ENCODE data around the gene EGFR. TPM values are rescaled to one million over a fixed set of nuclear protein-coding genes. Genes with fewer than 3 reads are reported as not detected.

The EGFR gene
- polyA plus RNA-seq, 1 experiment: 62.6 TPM

- no peak for TF ChIP-seq CTCF (IDR thresholded peaks at IDR 0.05; ENCODE audit: low read depth, low read length)
- ChIA-PET POLR2A (interaction anchor here (1.2 kb wide), 1 partner anchor 10 kb away, joined by 4 read pairs; no protein-coding TSS in a partner anchor), CTCF (interaction anchor here (0.9 to 3.8 kb wide), 4 partner anchors 110 to 369 kb away, joined by 3 to 14 read pairs (median 8); no protein-coding TSS in a partner anchor)
- DNase-seq (ENCODE audit: low read depth, low spot score): no peak
- Histone ChIP-seq H3K9me3 (ENCODE audit: control insufficient read depth, insufficient read depth, low read length) (peaks cover 2% of the 10 kb centered on the region), H3K27me3 (ENCODE audit: control insufficient read depth, insufficient read depth, low read length) (no peaks in the 10 kb centered on the region), H3K4me3 (ENCODE audit: low read depth, low read length) (no peak overlapping the region), H3K27ac (ENCODE audit: low read depth, low read length) (no peak overlapping the region)
These were observed 124.2 kb downstream of the EGFR start for GRCh38 chr7:55142919-55143600.

GRCh38 chr7:55144333-55145317, 125.8 kb downstream of the EGFR start:
- ChIA-PET POLR2A (interaction anchor here (1.3 kb wide), 1 partner anchor 12 kb away, joined by 3 read pairs; no protein-coding TSS in a partner anchor), CTCF (interaction anchor here (1.1 to 2.1 kb wide), 4 partner anchors 9 to 371 kb away, joined by 3 to 10 read pairs (median 4); no protein-coding TSS in a partner anchor)
- TF ChIP-seq CTCF (IDR thresholded peaks at IDR 0.05; ENCODE audit: low read depth, low read length): peak; percentile 26; the same call in 1 of the 2 replicates
- Histone ChIP-seq H3K27me3 (ENCODE audit: control insufficient read depth, insufficient read depth, low read length) (no peaks in the 10 kb centered on the region), H3K27ac (ENCODE audit: low read depth, low read length) (peak overlapping the region; percentile 31), H3K4me3 (ENCODE audit: low read depth, low read length) (no peak overlapping the region), H3K9me3 (ENCODE audit: control insufficient read depth, insufficient read depth, low read length) (peaks cover 2% of the 10 kb centered on the region; the same call in 1 of the 2 replicates)
- no peak for DNase-seq (ENCODE audit: low read depth, low spot score)

DNA sequence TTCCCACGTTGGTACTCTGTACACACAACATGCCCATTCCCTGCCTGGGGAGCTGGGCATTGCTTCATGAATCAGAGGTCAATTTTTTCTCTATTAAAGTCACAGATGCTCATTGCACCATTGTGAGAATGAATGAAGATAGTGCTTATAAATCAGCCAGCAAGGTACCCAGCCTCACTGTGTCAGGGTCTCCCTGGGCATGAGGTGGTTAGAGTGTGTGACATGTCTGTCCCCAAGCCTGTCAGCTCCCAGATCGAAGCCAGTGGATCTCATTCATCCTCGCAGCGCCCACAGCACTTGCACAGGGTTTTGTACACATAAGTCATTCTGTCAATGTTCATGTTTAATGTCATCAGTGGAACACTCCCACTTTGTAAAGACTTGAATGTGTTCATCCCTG, 126.8 kb downstream of the EGFR start:
- no peak overlapping the region for H3K27ac ChIP-seq (ENCODE audit: low read depth, low read length)
- ChIA-PET CTCF (interaction anchor here (1.5 to 2.1 kb wide), 2 partner anchors 110 to 372 kb away, joined by 4 to 10 read pairs; no protein-coding TSS in a partner anchor), POLR2A (interaction anchor here (1.3 kb wide), 1 partner anchor 13 kb away, joined by 3 read pairs; no protein-coding TSS in a partner anchor)

GRCh38 chr7:55147101-55147500, 128.3 kb downstream of the EGFR start:
- Histone ChIP-seq H3K27me3 (ENCODE audit: control insufficient read depth, insufficient read depth, low read length) (no peaks in the 10 kb centered on the region), H3K4me3 (ENCODE audit: low read depth, low read length) (no peak overlapping the region), H3K9me3 (ENCODE audit: control insufficient read depth, insufficient read depth, low read length) (peaks cover 2% of the 10 kb centered on the region; the same call in 1 of the 2 replicates), H3K27ac (ENCODE audit: low read depth, low read length) (no peak overlapping the region)
- POLR2A ChIA-PET: no interaction called here
- DNase-seq (ENCODE audit: low read depth, low spot score): no peak
- TF ChIP-seq CTCF (IDR thresholded peaks at IDR 0.05; ENCODE audit: low read depth, low read length): no peak
- CTCF ChIA-PET: interaction anchor here (0.9 kb wide), 1 partner anchor 372 kb away, joined by 3 read pairs; no protein-coding TSS in a partner anchor

More for the DNA sequence above, 126.8 kb downstream of the EGFR start:
- no peak for DNase-seq (ENCODE audit: low read depth, low spot score)
- Histone ChIP-seq H3K4me3 (ENCODE audit: low read depth, low read length) (no peak overlapping the region), H3K27me3 (ENCODE audit: control insufficient read depth, insufficient read depth, low read length) (no peaks in the 10 kb centered on the region), H3K9me3 (ENCODE audit: control insufficient read depth, insufficient read depth, low read length) (peaks cover 2% of the 10 kb centered on the region; the same call in 1 of the 2 replicates)
- TF ChIP-seq CTCF (IDR thresholded peaks at IDR 0.05; ENCODE audit: low read depth, low read length): no peak
